Measurements from ENCODE around the gene INSYN2B.

INSYN2B gene

GRCh38 chr5:169848792-169849191 lies 131.5 kb downstream of the INSYN2B start:
- TF ChIP-seq REST (IDR thresholded peaks at IDR 0.05; ENCODE audit: insufficient replicate concordance, low read depth) (no peak), SPI1 (IDR thresholded peaks at IDR 0.05; ENCODE audit: borderline replicate concordance, low read depth) (no peak), CTCF (IDR thresholded peaks at IDR 0.05; ENCODE audit: insufficient read depth, low read length) (no peak), POLR2AphosphoS5 (IDR thresholded peaks at IDR 0.05; ENCODE audit: low read depth) (no peak), GABPA (IDR thresholded peaks at IDR 0.05; ENCODE audit: low read depth) (no peak)
- no peak overlapping the region for H3K27ac ChIP-seq (replicated peaks)

DNA sequence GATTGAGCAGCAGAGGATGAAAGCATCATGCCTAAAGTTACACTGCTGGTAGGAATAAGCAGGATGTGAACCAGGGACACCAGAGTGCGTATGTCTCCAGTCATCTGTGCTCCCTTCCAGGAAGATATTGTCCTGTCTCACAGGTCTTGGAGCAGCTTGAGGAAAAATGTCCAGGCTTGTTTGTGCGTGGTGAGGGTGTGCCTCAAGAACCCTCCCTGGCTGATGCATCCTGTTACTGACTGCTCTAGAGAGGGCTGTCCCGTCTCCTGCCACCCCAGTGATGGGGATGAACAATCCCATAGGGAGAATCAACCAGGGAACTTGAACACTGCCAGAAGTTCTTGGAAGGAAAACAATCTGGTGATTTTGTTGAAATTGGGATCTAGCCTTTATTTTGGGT lies 132.0 kb downstream of the INSYN2B start:
- Histone ChIP-seq H3K4me3 (replicated peaks; ENCODE audit: insufficient read depth, low read length) (no peak overlapping the region), H3K27me3 (ENCODE audit: insufficient read depth, poor library complexity, severe bottlenecking) (no peaks in the 10 kb centered on the region), H3K27ac (replicated peaks) (no peak overlapping the region)
- no peak for DNase-seq (ENCODE audit: low read depth in 1 of 2, low spot score in 1 of 2)
- no peak for TF ChIP-seq SPI1 (IDR thresholded peaks at IDR 0.05; ENCODE audit: borderline replicate concordance, low read depth)
- no peak for TF ChIP-seq GABPA (IDR thresholded peaks at IDR 0.05; ENCODE audit: low read depth)
- no peak for TF ChIP-seq POLR2AphosphoS5 (IDR thresholded peaks at IDR 0.05; ENCODE audit: low read depth)
- TF ChIP-seq REST (IDR thresholded peaks at IDR 0.05; ENCODE audit: insufficient replicate concordance, low read depth) = no peak
- TF ChIP-seq CTCF (IDR thresholded peaks at IDR 0.05; ENCODE audit: insufficient read depth, low read length) = no peak

More at GRCh38 chr5:169848792-169849191, 131.5 kb downstream of the INSYN2B start:
- no peak for DNase-seq (ENCODE audit: low read depth in 1 of 2, low spot score in 1 of 2)
- H3K4me3 ChIP-seq (replicated peaks; ENCODE audit: insufficient read depth, low read length) = no peak overlapping the region
- no peaks in the 10 kb centered on the region for H3K27me3 ChIP-seq (ENCODE audit: insufficient read depth, poor library complexity, severe bottlenecking)

GRCh38 chr5:169847519-169847918 lies 132.8 kb downstream of the INSYN2B start:
- DNase-seq (ENCODE audit: low read depth in 1 of 2, low spot score in 1 of 2) = no peak
- TF ChIP-seq REST (IDR thresholded peaks at IDR 0.05; ENCODE audit: insufficient replicate concordance, low read depth) = no peak
- no peak for TF ChIP-seq CTCF (IDR thresholded peaks at IDR 0.05; ENCODE audit: insufficient read depth, low read length)
- no peak for TF ChIP-seq SPI1 (IDR thresholded peaks at IDR 0.05; ENCODE audit: borderline replicate concordance, low read depth)
- TF ChIP-seq POLR2AphosphoS5 (IDR thresholded peaks at IDR 0.05; ENCODE audit: low read depth) = no peak
- TF ChIP-seq GABPA (IDR thresholded peaks at IDR 0.05; ENCODE audit: low read depth) = no peak
- no peak overlapping the region for H3K4me3 ChIP-seq (replicated peaks; ENCODE audit: insufficient read depth, low read length)
- no peaks in the 10 kb centered on the region for H3K27me3 ChIP-seq (ENCODE audit: insufficient read depth, poor library complexity, severe bottlenecking)
- H3K27ac ChIP-seq (replicated peaks) = no peak overlapping the region

Measured in HL-60 (cell line).